WTC11 (cell line): ENCODE data around the gene MBD2. TPM values are rescaled to one million over a fixed set of nuclear protein-coding genes. Genes with fewer than 3 reads are reported as not detected.
A peak's percentile ranks its signal among the peaks of the same experiment; 100 is the strongest.
"Not testable (repeated sequence)": the region's sequence is repeated elsewhere in the genome, so short reads cannot be mapped to it uniquely, and the experiment has no call there.

Source experiments
- ATAC-seq: fragments of 200-7000 bp; cut with Tn5 transposase; 2 replicates; pipeline ENCODE4 v1.10.0; 2021; ENCODE audit warnings: mild to moderate bottlenecking, moderate library complexity
- CTCF ChIA-PET: fragments of 300-600 bp; sonication (Branson Sonifier 250); formaldehyde crosslinking; loops from one replicate; lab custom pipeline; 2021; ENCODE audit warnings: antibody characterized with exemption; lab: Charles Lee
- POLR2A ChIA-PET: fragments of 350-600 bp; sonication (Branson Sonifier 250); formaldehyde crosslinking; loops from one replicate; lab custom pipeline; 2021; ENCODE audit warnings: antibody characterized with exemption; lab: Charles Lee
- DNase-seq: peaks from one replicate; pipeline ENCODE4 v3.0.0; 2021; ENCODE audit warnings: low spot score
- H3K27ac Mint-ChIP-seq: 2 replicates; pipeline ENCODE4 v1.8.0; 2021; ENCODE audit warnings: mixed read lengths
- H3K27me3 Mint-ChIP-seq: 2 replicates; pipeline ENCODE4 v1.8.0; 2021; ENCODE audit warnings: low read depth, mild to moderate bottlenecking, moderate library complexity, mixed read lengths
- H3K36me3 Mint-ChIP-seq: 2 replicates; pipeline ENCODE4 v1.8.0; 2021; ENCODE audit warnings: mixed read lengths
- H3K4me1 Mint-ChIP-seq: 2 replicates; pipeline ENCODE4 v1.8.0; 2022; ENCODE audit warnings: mixed read lengths
- H3K4me3 Mint-ChIP-seq: 2 replicates; pipeline ENCODE4 v1.8.0; 2021; ENCODE audit warnings: mild to moderate bottlenecking, moderate library complexity, mixed read lengths
- H3K9me3 Mint-ChIP-seq: 2 replicates; pipeline ENCODE4 v1.8.0; 2021; ENCODE audit warnings: mixed read lengths
- ATF1 ChIP-seq: sonication (generic); formaldehyde crosslinking; IDR thresholded peaks from 2 replicates; pipeline ENCODE4 v1.8.1; 2023; ENCODE audit warnings: mild to moderate bottlenecking, moderate library complexity, missing genetic modification reagents
- CREM ChIP-seq: sonication (generic); formaldehyde crosslinking; IDR thresholded peaks from 2 replicates; pipeline ENCODE4 v1.8.1; 2022; ENCODE audit warnings: mild to moderate bottlenecking, missing genetic modification reagents, moderate library complexity
- ESRRA ChIP-seq: sonication (generic); formaldehyde crosslinking; IDR thresholded peaks from 2 replicates; pipeline ENCODE4 v1.8.1; 2022; ENCODE audit warnings: mild to moderate bottlenecking, missing genetic modification reagents, borderline replicate concordance
- FOXP1 ChIP-seq: sonication (generic); formaldehyde crosslinking; IDR thresholded peaks from 2 replicates; pipeline ENCODE4 v1.8.0; 2022; ENCODE audit warnings: missing genetic modification reagents, mild to moderate bottlenecking, moderate library complexity, borderline replicate concordance
- GRHL2 ChIP-seq: fragments of 250-450 bp; sonication (Bioruptor Pico); IDR thresholded peaks from 2 replicates; pipeline ENCODE4 v1.8.0; 2022; ENCODE audit warnings: mild to moderate bottlenecking, moderate library complexity; ENCODE audit not compliant: insufficient replicate concordance, severe bottlenecking
- GTF2I ChIP-seq: fragments of 250-450 bp; sonication (Bioruptor Pico); conservative IDR thresholded peaks from 2 replicates; pipeline ENCODE4 v1.4.0; 2021; ENCODE audit warnings: mild to moderate bottlenecking
- MYBL2 ChIP-seq: sonication (generic); formaldehyde crosslinking; IDR thresholded peaks from 2 replicates; pipeline ENCODE4 v1.8.1; 2023; ENCODE audit warnings: mild to moderate bottlenecking, moderate library complexity, missing genetic modification reagents
- NFATC4 ChIP-seq: fragments of 250-450 bp; sonication (Bioruptor Pico); IDR thresholded peaks from 2 replicates; pipeline ENCODE4 v1.9.0; 2021; ENCODE audit warnings: mild to moderate bottlenecking
- NR2C2 ChIP-seq: sonication (generic); formaldehyde crosslinking; IDR thresholded peaks from 2 replicates; pipeline ENCODE4 v1.8.0; 2022; ENCODE audit warnings: mild to moderate bottlenecking, missing genetic modification reagents
- NR3C1 ChIP-seq: sonication (generic); formaldehyde crosslinking; conservative IDR thresholded peaks from 2 replicates; pipeline ENCODE4 v1.8.1; 2023; ENCODE audit warnings: low read depth, mild to moderate bottlenecking, missing genetic modification reagents
- PRRX2 ChIP-seq: fragments of 250-450 bp; sonication (Bioruptor Pico); IDR thresholded peaks from 2 replicates; pipeline ENCODE4 v1.8.0; 2021; ENCODE audit warnings: mild to moderate bottlenecking
- SOX15 ChIP-seq: fragments of 250-450 bp; sonication (Bioruptor Pico); IDR thresholded peaks from 2 replicates; pipeline ENCODE4 v1.9.0; 2021; ENCODE audit warnings: mild to moderate bottlenecking
- TEAD4 ChIP-seq: sonication (generic); formaldehyde crosslinking; IDR thresholded peaks from 2 replicates; pipeline ENCODE4 v1.8.0; 2022; ENCODE audit warnings: mild to moderate bottlenecking, missing genetic modification reagents
- total RNA-seq: library from RNA; stranded (reverse); gene quantifications from 3 replicates; pipeline ENCODE4 v1.2.3, GENCODE V29; 2021
- TF ChIP-seq, protein P1 (sequence below): fragments of 250-450 bp; sonication (Bioruptor Pico); IDR thresholded peaks from 2 replicates; pipeline ENCODE4 v1.9.0; 2021; ENCODE audit warnings: moderate library complexity, mild to moderate bottlenecking, inconsistent platforms, borderline replicate concordance
- TF ChIP-seq, protein P2 (sequence below): sonication (generic); formaldehyde crosslinking; IDR thresholded peaks from 2 replicates; pipeline ENCODE4 v1.8.1; 2022; ENCODE audit warnings: low read depth, missing genetic modification reagents, borderline replicate concordance
- TF ChIP-seq, protein P3 (sequence below): sonication (generic); formaldehyde crosslinking; IDR thresholded peaks from 2 replicates; pipeline ENCODE4 v1.8.1; 2023; ENCODE audit warnings: mild to moderate bottlenecking, missing genetic modification reagents
- TF ChIP-seq, protein P4 (sequence below): sonication (generic); formaldehyde crosslinking; IDR thresholded peaks from 2 replicates; pipeline ENCODE4 v1.8.1; 2023; ENCODE audit warnings: mild to moderate bottlenecking, missing genetic modification reagents, borderline replicate concordance
- TF ChIP-seq, protein P5 (sequence below): sonication (generic); formaldehyde crosslinking; IDR thresholded peaks from 2 replicates; pipeline ENCODE4 v1.8.1; 2022; ENCODE audit warnings: low read depth, mild to moderate bottlenecking, moderate library complexity, missing genetic modification reagents, borderline replicate concordance

Gene MBD2
- total RNA-seq, 1 experiment from 2014 or later = 42.7 TPM

DNA sequence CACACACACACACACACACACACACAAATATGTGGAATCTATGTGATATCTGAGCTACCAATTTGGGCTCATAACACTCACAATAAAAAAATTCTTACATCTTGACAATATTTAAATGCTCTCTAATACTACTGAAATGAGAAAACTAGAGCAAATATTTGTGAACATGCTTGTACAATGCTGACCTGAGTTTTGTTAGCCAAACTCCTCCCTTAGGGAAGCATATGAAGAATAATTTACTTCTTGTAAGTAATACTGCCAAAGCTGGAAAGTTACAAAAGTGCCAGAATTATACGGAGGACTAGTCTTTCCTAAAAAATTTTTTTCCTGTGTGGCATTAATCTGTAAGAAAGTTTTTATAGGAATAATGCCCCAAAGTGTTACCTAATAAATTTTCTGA, 18.5 kb downstream of the MBD2 start (continued):
- TF ChIP-seq, protein P1, sequence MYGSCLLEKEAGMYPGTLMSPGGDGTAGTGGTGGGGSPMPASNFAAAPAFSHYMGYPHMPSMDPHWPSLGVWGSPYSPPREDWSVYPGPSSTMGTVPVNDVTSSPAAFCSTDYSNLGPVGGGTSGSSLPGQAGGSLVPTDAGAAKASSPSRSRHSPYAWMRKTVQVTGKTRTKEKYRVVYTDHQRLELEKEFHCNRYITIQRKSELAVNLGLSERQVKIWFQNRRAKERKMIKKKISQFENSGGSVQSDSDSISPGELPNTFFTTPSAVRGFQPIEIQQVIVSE (CRISPR knock-in tag) = no peak
- TF ChIP-seq NR2C2 (CRISPR knock-in tag) = no peak
- no peak for TF ChIP-seq NFATC4 (CRISPR knock-in tag)
- TF ChIP-seq PRRX2 (CRISPR knock-in tag) = no peak
- TF ChIP-seq GTF2I (CRISPR knock-in tag) = no peak
- TF ChIP-seq ATF1 = no peak
- TF ChIP-seq, protein P2, sequence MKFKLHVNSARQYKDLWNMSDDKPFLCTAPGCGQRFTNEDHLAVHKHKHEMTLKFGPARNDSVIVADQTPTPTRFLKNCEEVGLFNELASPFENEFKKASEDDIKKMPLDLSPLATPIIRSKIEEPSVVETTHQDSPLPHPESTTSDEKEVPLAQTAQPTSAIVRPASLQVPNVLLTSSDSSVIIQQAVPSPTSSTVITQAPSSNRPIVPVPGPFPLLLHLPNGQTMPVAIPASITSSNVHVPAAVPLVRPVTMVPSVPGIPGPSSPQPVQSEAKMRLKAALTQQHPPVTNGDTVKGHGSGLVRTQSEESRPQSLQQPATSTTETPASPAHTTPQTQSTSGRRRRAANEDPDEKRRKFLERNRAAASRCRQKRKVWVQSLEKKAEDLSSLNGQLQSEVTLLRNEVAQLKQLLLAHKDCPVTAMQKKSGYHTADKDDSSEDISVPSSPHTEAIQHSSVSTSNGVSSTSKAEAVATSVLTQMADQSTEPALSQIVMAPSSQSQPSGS (CRISPR knock-in tag) = no peak

DNA sequence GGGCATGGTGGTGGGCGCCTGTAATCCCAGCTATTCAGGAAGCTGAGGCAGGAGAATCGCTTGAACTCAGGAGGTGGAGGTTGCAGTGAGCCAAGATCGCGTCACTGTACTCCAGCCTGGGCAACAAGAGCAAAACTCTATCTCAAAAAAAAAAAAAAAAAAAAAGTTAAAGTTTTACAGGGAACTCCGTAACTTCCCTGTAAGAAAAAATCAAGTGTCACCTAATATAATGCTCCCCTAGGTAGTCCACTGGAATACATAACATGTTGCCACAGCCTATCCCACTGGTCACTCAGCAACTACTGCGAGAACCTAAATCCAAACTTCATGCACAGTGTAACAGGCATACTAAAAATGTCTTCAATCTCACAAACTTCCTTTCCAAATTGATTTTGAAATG, 19.0 kb downstream of the MBD2 start:
- H3K9me3 Mint-ChIP-seq, H3K27me3 Mint-ChIP-seq, CTCF ChIA-PET, ATAC-seq, DNase-seq, POLR2A ChIA-PET, H3K4me3 Mint-ChIP-seq: not testable (repeated sequence)
- H3K4me1 Mint-ChIP-seq = peaks cover 21% of the 10 kb centered on the region
- H3K27ac Mint-ChIP-seq = peak overlapping the region; percentile 23; the same call in 1 of the 2 replicates
- peaks cover 37% of the 10 kb centered on the region for H3K36me3 Mint-ChIP-seq

GRCh38 chr18:54204883-54205282, 19.6 kb downstream of the MBD2 start:
- Mint-ChIP-seq H3K4me1 (peaks cover 17% of the 10 kb centered on the region), H3K36me3 (peaks cover 39% of the 10 kb centered on the region), H3K27me3 (no peaks in the 10 kb centered on the region), H3K4me3 (no peak overlapping the region), H3K27ac (0 out of 2 replicates have a peak overlapping the region, but pooled peaks have one; percentile 19), H3K9me3 (no peaks in the 10 kb centered on the region)
- ChIA-PET POLR2A (no interaction called here), CTCF (no interaction called here)
- no peak for ATAC-seq
- TF ChIP-seq NR3C1 (CRISPR knock-in tag) (no peak), FOXP1 (CRISPR knock-in tag) (no peak), ESRRA (CRISPR knock-in tag) (no peak)
- TF ChIP-seq, protein P3, sequence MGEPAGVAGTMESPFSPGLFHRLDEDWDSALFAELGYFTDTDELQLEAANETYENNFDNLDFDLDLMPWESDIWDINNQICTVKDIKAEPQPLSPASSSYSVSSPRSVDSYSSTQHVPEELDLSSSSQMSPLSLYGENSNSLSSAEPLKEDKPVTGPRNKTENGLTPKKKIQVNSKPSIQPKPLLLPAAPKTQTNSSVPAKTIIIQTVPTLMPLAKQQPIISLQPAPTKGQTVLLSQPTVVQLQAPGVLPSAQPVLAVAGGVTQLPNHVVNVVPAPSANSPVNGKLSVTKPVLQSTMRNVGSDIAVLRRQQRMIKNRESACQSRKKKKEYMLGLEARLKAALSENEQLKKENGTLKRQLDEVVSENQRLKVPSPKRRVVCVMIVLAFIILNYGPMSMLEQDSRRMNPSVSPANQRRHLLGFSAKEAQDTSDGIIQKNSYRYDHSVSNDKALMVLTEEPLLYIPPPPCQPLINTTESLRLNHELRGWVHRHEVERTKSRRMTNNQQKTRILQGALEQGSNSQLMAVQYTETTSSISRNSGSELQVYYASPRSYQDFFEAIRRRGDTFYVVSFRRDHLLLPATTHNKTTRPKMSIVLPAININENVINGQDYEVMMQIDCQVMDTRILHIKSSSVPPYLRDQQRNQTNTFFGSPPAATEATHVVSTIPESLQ (CRISPR knock-in tag) = no peak
- DNase-seq = no peak

DNA sequence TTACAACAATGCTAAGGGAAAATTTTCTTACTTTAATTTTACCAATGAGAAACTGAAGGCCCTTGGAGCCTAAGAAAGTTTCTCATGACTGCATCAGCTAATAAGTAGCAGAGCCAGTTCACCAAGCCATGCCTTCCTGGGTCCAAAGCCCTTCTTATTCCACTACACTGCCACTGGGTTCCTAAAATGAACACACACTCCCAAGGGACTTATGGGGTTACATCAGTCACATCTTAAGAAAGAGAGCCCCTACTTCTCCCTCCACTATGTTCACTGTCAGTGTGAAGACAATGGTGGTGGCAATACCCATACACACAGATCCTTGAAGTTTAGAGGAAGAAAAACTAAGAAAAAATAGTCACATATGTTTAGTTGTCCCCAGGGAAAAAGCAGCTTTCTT, 20.6 kb downstream of the MBD2 start:
- H3K27ac Mint-ChIP-seq = no peak overlapping the region
- POLR2A ChIA-PET = no interaction called here
- H3K36me3 Mint-ChIP-seq = peaks cover 39% of the 10 kb centered on the region
- H3K4me1 Mint-ChIP-seq = peaks cover 12% of the 10 kb centered on the region
- DNase-seq = no peak
- no peak for ATAC-seq
- TF ChIP-seq MYBL2 (no peak), SOX15 (CRISPR knock-in tag) (no peak), NR2C2 (CRISPR knock-in tag) (no peak), CREM (CRISPR knock-in tag) (no peak), GRHL2 (CRISPR knock-in tag) (no peak), TEAD4 (CRISPR knock-in tag) (no peak)
- TF ChIP-seq, protein P4, sequence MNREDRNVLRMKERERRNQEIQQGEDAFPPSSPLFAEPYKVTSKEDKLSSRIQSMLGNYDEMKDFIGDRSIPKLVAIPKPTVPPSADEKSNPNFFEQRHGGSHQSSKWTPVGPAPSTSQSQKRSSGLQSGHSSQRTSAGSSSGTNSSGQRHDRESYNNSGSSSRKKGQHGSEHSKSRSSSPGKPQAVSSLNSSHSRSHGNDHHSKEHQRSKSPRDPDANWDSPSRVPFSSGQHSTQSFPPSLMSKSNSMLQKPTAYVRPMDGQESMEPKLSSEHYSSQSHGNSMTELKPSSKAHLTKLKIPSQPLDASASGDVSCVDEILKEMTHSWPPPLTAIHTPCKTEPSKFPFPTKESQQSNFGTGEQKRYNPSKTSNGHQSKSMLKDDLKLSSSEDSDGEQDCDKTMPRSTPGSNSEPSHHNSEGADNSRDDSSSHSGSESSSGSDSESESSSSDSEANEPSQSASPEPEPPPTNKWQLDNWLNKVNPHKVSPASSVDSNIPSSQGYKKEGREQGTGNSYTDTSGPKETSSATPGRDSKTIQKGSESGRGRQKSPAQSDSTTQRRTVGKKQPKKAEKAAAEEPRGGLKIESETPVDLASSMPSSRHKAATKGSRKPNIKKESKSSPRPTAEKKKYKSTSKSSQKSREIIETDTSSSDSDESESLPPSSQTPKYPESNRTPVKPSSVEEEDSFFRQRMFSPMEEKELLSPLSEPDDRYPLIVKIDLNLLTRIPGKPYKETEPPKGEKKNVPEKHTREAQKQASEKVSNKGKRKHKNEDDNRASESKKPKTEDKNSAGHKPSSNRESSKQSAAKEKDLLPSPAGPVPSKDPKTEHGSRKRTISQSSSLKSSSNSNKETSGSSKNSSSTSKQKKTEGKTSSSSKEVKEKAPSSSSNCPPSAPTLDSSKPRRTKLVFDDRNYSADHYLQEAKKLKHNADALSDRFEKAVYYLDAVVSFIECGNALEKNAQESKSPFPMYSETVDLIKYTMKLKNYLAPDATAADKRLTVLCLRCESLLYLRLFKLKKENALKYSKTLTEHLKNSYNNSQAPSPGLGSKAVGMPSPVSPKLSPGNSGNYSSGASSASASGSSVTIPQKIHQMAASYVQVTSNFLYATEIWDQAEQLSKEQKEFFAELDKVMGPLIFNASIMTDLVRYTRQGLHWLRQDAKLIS (CRISPR knock-in tag) = no peak
- TF ChIP-seq, protein P5, sequence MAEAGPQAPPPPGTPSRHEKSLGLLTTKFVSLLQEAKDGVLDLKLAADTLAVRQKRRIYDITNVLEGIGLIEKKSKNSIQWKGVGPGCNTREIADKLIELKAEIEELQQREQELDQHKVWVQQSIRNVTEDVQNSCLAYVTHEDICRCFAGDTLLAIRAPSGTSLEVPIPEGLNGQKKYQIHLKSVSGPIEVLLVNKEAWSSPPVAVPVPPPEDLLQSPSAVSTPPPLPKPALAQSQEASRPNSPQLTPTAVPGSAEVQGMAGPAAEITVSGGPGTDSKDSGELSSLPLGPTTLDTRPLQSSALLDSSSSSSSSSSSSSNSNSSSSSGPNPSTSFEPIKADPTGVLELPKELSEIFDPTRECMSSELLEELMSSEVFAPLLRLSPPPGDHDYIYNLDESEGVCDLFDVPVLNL = no peak
- TF ChIP-seq, protein P1 (CRISPR knock-in tag) = no peak
- TF ChIP-seq, all 79 proteins: peak for 0
- H3K27me3 Mint-ChIP-seq = no peaks in the 10 kb centered on the region
- no peak overlapping the region for H3K4me3 Mint-ChIP-seq
- no peaks in the 10 kb centered on the region for H3K9me3 Mint-ChIP-seq
- CTCF ChIA-PET = no interaction called here
